GM18498 (cell line): ENCODE results near the gene RAB40A.
"Not testable (repeated sequence)": the region's sequence is repeated elsewhere in the genome, so short reads cannot be mapped to it uniquely, and the experiment has no call there.

Experiments
- ATAC-seq: cut with Tn5 transposase; IDR thresholded peaks from one replicate; pipeline ENCODE4 v1.9.1; 2021; ENCODE audit warnings: mild to moderate bottlenecking, moderate library complexity; ENCODE audit not compliant: unreplicated experiment

Gene RAB40A

DNA sequence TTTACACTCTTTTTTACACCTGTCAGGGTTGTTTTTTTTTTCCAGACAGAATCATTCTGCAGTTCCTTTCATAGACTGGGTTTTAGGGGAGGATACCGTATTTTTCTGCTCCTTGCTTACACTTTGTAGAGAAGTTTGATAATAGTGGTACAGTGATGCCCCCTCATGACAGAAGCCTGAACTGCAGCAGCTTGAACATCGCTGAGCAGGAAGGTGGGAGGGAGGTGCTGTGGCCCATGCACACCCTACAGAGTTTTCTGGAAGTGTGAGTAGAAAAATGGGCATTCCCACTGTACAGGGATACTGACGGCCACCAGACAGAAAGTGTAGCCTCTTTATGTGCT is 54.5 kb downstream of the RAB40A start:
- ATAC-seq: peak; percentile 93

DNA sequence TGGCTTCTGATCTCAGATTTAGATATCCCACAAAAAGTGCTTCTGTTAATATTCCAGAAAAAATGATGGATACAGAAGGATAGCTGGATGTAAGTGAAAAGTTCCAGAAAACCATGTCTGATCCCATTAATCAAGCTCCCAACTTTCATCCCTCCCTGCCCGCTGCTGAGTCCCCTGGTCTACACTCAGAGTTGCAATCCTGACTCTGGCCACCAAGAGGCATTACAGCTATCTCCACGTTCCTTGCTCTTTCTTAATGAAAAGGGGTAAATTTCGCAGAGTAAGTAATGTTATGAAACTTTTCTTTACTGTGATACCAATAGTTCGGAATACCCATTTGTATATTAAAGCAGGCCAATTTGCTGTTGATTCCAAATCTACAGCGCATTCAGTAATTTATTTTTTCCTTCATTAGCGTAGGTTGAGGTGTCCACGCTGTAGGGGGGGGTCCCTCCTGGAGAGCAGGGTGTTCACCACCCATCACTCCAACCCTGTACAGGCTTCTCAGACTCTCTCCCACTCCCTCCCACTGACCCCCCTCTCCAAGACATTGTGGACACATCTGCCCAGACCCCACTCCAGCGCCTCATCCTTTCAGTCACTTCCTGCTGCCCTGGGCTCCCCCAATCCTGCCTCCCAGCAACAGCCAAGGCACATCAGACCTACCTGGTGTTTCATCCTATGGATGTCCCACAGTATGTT is 55.1 kb downstream of the RAB40A start:
- ATAC-seq: peak; percentile 86

GRCh38 chrX:103461156-103461555 is 58.1 kb downstream of the RAB40A start:
- ATAC-seq: no peak

DNA sequence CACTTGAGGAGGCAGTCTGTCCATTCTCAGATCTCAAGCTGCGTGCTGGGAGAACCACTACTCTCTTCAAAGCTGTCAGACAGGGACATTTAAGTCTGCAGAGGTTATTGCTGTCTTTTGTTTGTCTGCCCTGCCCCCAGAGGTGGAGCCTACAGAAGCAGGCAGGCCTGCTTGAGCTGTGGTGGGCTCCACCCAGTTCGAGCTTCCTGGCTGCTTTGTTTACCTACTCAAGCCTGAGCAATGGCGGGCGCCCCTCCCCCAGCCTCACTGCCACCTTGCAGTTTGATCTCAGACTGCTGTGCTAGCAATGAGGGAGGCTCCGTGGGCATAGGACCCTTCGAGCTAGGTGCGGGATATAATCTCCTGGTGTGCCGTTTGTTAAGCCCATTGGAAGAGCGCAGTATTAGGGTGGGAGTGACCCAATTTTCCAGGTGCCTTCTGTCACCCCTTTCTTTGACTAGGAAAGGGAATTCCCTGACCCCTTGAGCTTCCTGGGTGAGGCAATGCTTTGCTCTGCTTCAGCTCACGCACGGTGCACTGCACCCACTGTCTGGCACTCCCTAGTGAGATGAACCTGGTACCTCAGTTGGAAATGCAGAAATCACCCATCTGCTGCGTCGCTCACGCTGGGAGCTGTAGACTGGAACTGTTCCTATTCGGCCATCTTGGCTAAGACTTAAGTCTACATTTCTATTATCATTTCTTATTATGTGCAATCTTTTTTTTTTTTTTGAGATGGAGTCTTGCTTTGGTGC is 59.1 kb downstream of the RAB40A start:
- ATAC-seq: not testable (repeated sequence)

GRCh38 chrX:103453655-103454054 is 65.6 kb downstream of the RAB40A start:
- ATAC-seq: no peak
